ENCODE measurements around the gene ALG5.

ALG5 gene

DNA sequence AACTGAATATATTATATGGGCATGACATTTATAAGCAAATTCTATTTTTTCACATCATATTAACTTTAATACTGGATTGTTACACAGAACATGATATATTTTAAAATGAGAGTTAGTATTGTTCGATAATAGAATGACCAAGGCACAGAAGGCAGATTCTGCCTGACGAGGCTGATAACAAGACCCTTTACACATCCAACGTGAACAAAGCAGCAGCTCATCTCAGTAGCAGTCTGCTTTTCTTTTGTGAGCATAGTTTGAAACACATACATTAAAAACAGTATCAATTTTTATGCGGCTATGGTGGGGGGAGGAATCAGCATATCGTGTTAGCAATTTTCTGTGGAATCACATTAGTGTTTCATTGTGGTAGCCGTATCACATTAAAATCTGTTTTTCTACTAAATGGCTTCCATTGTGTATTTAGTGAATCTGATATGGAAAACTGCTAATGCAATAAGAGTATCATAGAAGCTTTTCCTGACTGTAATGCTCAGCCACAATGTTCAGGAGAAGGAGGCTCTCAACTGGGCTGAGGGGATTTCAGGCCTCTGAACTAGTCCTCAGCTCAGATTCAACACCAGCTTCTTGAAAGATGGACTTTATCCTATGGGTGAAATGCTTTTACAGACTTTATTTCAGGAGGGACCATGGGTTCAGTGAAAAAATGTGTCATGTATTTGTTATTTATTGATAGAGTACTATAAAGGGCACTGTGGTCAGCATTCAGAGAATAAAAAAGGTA, 83.1 kb downstream of the ALG5 start:
- DNase-seq (ENCODE audit: low read depth): no peak

DNA sequence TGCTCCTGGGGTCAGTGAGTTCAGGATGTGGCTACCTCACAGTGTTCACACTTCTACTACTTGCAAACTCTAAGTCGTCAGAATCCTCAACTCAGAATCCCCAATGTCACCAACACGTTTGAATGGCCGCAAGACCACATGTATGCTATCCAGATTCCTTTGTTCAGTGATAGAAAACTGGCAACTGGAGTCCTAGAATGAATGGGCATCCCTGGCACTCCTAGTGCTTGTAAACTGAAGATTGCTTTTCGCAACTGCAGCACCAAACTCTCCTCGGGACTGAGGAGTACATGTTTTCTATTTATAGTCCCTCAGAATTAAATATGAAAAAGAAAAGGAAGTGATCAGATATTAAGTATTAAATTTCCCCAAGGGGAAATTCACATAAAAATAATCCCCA, 84.0 kb downstream of the ALG5 start:
- DNase-seq (ENCODE audit: low read depth): no peak

DNA sequence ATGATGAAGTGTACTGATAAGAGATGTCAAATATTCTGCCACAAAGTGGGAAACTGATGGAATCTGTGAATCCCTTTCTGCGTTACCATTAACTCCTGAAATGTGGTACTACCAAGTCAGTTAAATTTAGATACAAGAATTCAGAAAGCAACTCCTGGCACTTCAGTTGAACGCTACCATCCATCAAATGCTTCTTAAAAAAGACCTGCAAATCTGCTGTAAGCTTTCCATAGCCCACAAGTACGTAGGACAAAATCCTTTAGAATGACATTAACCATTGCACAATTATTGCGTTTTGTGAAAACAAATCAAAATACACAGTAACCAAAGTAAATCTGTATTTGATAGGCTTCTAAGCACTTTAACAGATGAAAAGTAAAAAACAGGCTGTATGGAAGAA, 84.5 kb downstream of the ALG5 start:
- DNase-seq (ENCODE audit: low read depth): no peak

DNA sequence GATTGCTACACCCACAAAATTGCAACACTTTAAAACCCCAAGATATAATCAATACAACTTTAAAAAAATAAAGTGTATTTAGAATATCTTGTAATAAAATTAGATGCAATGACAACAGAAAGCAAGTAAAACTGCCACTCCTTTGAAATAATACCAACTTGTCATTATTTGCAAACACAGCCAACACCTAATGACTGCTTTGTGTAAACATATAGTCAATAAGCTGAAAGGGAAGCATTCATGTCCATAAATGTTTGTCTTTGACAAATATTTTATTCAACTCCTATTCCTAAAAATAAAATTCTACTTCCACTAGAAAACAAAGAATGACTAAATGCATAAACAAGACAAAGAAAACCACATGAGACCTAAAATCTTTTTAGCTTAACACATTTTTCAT, 85.7 kb downstream of the ALG5 start:
- DNase-seq (ENCODE audit: low read depth): no peak

DNA sequence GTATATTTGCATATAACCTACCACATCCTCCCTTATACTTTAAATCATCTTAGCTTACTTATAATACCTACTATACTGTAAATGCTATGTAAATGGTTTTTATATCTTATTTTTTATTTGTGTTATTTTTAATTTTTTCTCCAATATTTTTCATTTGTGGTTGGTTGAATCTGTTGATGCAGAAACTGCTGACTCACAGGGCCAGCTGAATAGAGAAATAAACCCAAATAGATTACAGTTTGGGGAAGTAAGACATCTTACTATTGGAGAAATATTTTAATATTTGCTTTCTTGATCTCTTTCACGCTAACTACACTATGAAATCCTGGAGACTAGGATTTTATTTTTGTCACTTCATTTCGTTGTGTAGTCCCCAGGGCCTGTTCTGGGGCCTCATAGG, 86.2 kb downstream of the ALG5 start:
- no peak for DNase-seq (ENCODE audit: low read depth)

DNA sequence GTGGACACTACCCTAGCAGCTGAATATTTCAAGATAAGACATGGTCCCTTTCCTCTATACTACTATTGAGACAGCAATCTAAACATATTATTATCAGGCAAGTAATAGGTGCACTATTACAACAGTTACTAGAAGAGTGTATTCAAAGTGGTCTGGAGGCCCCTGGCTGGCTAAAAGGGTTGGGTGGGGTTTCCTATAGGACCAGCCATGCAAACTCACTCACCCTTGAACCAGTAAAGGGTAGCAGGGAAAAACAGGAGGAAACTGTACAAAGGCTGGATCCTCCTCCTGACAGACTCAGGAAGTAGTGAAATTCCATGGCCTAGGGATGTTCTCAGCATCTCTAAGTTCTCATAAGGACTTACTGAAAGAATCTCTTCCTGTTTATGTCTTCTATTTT, 86.8 kb downstream of the ALG5 start:
- no peak for DNase-seq (ENCODE audit: low read depth)

DNA sequence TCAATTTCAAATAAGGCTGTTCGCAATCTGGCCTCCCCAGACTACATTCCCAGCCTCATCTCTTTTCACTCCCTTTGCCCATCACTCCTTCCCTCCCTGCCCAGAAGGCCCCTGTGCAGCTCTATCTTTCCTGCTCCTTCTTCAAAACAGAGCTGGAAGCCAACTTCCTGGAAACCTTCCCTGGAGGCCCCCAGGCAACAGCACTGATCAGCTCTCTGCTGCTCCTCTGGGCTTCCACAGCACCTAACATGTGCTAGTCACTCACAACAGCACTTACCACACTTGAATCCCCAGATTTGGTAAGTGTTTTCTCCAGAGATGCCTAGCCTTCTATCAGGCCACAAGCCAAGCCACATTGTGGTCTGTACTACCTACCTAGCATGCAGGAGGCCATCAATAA, 88.6 kb downstream of the ALG5 start:
- no peak for DNase-seq (ENCODE audit: low read depth)

DNA sequence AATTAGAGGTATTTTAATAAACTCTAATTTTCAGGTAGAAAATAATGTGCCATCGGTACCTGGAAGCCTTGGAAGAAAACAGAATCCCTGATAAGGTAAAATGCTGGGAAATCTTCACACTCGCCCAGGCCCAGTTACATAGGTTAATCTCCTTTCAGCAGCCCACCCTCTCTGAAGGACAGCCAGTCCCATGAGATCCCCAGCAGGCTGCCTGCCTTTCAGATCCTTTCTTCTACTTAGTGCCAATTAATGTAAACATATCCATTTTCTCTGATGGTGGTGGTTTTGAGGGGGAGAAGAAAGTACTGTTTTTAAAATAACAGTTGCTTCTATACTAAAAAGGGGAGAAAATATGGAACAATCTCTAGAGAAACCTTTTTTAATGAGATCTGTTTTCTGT, 91.3 kb downstream of the ALG5 start:
- DNase-seq (ENCODE audit: low read depth): no peak

DNA sequence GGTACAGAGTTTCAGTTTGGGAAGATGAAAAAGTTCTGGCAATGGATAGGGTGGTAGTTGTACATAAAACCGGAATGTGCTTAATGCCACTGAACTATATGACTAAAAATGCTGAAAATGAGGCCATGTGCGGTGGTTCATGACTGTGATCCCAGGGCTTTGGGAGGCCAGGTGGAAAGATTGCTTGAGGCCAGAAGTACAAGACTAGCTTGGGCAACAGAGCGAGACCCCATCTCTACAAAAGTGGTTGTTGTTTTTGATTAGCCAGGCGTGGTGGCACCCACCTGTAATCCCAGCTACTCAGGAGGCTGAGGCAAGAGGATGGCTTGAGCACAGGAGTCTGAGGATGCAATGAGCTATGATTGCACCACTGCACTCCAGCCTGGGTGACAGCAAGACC, 91.9 kb downstream of the ALG5 start:
- DNase-seq (ENCODE audit: low read depth): no peak

DNA sequence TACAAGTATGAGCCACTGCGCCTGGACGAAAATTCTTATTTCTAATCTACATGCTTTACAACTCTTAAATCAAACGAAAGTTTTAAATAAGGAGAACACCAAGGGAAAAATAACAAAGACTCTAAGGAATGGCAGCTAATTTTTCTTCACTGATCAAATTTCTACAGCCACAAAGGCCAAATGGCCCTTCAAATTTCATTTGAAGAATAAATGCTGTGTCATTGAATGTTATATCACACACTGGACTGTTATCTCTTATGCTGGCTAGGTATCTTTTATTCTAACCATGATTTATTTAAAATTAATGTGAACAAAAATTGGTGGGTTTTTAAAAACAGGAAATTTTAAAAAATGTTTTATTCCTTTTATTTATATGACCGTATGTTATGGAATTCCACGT, 93.2 kb downstream of the ALG5 start:
- no peak for DNase-seq (ENCODE audit: low read depth)

DNA sequence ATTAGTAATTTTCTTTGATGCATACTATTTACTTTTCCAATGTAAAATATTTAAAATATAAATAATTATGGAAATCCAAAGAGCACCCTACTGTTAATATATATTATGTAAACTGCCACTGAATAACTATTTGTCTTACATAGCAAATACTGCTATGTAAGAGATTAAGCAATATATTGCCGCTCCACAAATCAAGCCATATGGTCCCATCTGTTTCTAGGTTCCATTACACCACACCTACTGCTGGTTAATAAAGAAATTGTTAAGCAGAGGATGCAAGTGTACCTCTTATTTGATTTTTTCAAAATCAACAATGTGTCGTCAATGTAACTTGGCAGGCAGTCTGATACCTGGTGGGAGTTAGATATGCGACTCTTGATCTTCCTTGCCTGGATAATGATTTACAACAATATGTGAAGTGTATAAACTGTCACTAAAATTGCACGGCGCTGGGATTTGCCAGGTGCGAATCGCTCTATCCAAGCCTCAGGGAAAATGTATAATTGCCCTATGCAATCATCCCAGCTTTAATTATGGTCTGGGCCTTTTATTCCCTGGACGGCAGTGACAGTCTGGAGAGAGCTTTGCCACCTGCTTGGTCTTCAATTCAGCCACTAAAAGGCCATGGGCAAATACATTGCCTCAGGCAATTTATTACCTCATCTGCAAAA, 95.1 kb downstream of the ALG5 start:
- DNase-seq (ENCODE audit: low read depth): no peak

Measured in stimulated activated CD8-positive, alpha-beta memory T cell treated with anti-CD3 and anti-CD28 coated beads, Interleukin-15, amount 100 ng/mL, for 24 hours (primary cell).